Stimulated activated CD8-positive, alpha-beta memory T cell treated with anti-CD3 and anti-CD28 coated beads, Interleukin-12 subunit alpha, Interleukin-12 subunit beta, amount 100 ng/mL, for 1 hour (primary cell): ENCODE measurements around the gene FBH1.
"Not testable (repeated sequence)": the region's sequence is repeated elsewhere in the genome, so short reads cannot be mapped to it uniquely, and the experiment has no call there.

Experiments used
- DNase-seq: peaks from one replicate; pipeline ENCODE4 v3.0.0-alpha.2; 2020; ENCODE audit warnings: low read depth

Gene FBH1

DNA sequence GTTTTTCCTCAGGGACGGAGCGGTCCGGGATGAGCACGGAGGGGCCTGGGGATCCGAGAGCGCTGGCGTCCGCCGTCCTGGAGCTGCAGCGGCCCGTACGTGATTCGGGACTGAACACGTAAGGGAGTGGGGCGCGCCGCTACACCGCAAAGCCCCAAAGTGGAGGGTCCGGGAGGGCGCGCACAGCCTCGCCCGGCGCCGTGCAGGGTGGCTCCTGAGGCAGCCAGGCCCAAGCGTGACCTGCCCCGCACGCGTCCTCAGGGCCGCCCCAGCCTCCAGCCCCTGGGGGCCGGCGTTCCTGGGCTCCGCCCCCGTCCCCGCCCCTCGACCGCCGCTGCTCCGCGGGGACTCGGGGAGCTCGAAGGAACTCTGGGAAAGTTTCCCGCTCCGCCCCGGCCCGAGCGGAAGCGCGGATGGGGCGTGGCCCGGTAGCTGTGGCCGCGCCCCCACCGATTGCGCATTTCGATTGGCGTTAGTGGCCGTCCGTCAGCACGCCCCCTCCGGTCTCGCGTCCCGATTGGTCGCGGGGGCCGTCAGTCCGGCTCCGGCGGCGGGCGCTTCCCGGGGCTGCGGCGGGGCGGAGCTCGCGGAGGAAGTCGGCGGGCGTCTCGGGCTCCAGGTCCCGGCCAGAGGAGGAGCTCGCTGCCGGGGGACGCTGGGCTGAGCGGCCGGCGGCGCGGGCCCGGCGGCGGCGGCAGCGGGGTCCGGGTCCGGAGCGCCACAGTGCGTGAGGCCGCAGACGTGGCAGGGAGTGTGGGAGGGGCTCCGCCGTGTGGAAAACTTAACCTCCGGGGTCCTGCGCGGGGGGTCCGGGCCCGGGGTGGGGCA lies at the start of gene FBH1, which contains the start of gene ANKRD16:
Gene FBH1, plus strand, starts transcription at position 620 of the 828 bp plus-strand sequence. Its CDS starts 103 bp downstream, at position 723.
Gene ANKRD16, minus strand, starts transcription at position 270 of the 828 bp plus-strand sequence. CDS start 539 bp downstream, outside the sequence.
- DNase-seq, result peak; percentile 94

DNA sequence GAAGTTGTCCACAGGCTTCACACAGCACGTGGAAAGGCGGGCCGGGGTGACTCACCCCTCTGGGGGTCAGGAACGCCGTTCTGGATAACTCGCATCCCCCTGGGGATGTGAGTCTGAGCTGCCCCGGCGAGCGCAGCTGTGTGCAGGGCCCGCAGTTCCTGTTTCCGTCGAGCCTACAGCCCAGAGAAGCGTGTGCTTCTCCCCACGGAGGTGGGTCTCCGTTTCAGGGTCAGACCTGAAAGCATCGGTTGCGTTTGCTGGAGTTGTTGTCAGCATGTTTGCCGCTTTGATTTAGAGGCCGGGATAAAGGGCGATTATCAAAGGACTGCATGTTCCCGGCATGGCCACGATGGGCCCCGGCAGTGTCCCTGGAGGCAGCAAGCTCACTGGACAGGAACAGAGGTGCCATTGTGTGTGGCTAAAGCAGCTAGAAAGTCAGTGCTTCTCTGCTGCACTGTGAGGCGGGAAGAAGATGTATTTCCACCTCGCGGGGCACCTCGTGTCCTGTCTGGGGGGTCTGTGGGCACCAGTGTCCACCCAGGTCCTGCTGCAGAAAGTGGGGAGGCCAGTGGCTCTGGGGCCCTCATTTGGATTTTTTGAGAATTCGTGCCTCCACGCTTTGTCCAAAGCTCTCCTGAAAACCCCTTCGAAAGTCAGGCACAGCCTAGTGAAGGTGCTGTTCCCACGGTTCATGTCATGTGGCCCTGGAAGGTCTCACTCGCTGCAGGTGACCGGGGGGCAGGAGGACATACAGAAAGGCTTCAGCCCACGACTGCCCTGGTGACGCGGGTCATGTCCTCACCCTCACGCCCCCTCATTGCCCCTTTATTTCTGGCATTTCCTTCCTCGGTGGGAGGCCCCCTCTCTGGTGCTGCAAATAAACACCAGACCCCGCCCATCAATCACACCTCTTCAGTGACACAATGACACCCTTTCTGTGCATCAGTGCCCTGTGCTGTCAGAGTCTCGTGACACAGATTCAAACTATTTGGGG lies 49.4 kb upstream of the FBH1 start:
- no peak for DNase-seq

DNA sequence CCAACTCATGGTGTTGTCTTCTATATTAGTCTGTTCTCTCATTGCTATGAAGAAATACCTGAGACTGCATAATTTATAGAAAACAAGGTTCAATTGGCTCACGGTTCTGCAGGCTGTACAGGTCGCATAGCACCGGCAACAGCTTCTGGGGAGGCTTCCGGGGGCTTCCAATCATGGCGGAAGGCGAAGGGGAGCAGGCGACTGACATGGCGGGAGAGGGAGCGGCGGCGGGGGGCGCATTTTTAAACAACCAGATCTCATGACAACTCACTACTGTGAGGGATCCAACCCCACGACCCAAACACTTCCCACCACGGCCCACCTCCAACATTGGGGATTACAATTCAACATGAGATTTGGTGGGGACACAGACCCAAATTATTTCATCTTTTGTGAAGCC lies 48.1 kb upstream of the FBH1 start:
- no peak for DNase-seq

DNA sequence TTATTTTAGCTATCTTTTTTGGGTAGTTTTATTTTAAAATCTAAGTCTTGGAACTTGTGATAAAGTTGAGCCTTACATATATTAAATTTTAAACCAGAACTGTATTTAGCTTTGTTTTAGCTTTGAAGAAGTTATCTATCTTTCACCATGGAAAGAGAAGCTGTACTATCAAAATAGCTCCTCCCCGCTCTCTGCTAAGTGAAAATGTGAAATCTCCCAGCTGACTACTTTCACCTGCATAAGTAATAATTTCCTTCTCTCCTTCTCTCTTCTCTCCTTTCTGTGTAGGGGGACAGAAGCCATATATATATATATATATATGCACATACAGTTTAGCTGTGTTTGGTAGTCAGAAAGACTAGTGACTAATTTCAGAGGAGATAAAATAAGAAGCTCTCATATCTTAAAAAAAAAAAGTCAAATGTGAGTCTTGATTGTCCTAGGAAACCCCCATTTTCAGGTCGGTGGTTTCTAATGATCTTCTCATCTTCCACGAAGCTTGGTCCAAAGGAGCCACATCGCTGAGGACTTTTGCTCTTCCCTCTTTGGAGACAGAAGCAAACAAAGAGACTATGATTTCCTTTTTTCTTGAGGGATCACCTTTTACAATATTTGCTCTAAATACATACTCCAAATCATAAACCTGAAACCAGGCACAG lies 46.2 kb upstream of the FBH1 start:
- no peak for DNase-seq

DNA sequence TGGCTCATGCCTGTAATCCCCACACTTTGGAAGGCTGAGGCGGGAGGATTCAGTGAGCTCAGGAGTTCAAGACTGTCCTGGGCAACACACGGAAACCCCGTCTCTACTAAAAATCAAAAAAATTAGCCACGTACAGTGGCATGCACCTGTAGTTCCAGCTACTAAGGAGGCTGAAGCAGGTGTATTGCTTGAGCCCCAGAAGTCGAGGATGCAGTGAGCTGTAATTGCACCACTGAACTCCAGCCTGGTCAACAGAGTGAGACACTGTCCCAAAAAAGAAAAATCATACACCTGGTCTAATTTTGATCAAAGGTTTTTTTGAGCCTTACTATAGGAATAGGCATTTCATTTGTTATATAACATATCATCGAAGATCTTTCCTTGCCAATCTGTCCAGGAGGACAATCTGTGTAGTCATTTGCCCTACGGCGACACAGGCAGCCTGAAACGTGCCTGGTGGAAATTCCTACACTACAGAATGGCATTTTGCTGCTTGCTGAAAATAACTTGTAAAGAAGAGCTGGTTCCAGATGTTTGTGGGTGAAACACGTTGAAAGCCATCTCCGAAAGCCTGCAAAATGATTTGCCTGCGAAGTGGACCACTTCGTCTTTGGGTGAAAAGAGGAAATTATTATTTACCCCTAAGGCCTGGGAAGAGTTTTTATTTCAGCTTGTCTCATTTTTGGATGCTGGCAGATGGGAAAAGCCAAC lies 45.5 kb upstream of the FBH1 start:
- DNase-seq, result no peak

DNA sequence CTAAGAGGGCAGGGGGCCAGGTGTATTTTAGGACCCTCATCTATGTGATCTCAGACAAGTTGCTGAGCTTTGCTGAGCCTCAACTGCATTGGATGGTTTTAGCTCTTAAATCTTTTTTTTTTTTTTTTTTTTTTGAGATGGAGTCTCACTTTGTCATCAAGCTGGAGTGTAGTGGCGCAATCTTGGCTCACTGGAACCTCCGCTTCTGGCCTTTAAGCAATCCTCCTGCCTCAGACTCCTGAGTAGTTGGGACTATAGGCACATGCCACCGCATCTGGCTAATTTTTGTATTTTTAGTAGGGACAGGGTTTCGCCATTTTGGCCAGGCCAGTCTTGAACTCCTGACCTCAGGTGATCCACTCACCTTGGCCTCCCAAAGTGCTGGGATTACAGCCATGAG lies 43.4 kb upstream of the FBH1 start:
- not testable (repeated sequence) for DNase-seq

DNA sequence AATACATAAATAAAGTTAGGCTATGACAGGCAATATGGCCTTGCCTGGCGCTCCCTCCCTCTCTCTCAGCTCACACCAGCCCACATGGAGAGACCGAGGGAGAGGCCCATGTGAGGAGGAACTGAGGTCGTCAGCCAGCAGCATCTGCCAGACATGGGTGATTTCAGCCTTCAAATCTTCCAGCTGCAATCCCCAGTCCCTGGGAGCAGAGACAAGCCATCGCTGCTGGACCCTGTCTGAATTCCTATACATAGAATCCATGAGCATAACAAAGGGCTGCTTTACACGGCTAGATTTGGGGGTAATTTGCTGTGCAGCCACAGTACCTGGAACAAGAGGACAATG lies 35.9 kb upstream of the FBH1 start:
- DNase-seq, result no peak

DNA sequence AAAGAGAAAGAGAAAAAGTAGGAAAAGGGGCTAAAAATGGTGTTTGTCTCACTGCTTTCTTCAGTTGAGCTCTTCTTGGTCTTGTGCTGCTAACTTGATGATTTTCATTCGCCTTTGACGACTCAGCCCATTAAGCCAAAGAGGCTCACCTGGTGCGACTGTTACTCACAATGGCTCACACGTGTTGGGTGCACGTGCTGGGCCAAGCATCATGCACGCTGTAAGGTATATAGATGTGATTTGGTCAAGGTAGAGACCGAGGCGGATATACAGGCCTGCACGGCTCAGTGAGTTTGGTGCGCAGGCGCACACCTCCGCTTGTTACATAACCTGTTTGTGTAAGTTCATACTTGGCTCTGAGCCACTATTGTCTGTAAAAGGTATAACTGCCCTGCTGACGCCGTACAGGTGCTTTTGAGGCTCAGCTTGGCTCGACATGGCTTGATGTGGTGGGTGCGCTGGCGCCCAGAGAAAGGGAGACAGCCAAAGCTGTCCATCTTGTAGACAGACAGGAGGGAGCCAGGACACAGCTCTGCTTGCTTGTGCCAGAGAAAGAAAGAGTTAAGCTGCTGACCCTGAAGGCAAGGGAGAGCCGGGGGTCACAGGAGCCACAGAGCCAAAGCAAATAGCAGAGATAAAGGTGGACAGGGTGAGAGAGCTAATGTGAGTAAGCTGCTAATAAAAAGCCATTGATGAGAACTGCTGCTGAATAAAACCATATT lies 33.9 kb upstream of the FBH1 start:
- no peak for DNase-seq

DNA sequence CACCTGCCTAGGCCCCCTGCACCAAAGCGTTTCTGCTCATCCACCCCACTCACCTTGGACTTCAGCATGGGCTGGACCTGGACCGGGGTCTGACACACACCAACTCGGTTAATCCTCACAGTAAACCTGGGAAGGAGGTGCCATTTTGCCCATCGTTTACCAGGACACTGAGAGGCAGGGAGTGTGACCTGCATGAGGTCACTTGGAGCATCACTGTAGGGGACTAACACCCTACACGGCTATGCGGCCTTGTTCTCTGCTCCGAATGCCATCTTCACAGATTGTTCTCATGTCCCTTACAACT lies 33.4 kb upstream of the FBH1 start:
- no peak for DNase-seq

DNA sequence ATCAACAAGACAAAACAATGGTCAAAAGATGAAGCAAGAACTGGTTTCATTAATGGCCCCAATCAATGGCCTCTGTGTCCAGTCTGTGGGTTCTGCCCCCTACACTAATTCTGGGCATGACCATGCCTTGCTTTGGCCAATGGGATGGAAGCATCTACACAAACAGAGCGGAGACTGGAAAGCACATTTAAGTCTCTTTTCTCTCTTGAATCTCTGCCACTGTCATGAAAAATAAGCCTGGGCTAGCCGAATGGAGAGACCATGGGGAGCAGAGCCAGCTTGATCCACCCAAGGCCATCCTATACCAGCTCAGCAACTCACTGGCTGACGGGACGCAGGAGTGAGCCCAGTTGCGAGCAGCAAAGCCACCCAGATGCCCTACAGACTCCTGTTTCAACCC lies 31.2 kb upstream of the FBH1 start:
- no peak for DNase-seq

DNA sequence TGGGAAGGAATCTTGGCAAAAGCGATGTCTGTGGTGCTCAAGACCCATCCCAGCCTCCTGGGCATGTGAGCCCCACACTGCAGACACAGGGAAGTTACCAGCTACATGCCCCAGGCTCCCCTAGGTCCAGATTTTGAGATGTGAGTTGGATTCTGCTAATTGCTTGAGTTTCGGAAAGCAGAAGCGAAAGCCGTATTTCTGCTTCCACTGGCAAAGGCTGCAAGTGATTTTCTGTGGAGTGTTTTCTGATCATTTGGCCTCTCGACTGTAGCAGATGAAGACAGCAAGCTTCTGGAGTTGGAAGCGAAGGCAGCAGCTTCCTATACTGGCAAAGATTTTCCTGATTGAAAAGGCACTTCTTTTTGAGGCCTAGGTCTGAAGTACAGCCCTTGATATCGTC lies 30.0 kb upstream of the FBH1 start:
- no peak for DNase-seq

DNA sequence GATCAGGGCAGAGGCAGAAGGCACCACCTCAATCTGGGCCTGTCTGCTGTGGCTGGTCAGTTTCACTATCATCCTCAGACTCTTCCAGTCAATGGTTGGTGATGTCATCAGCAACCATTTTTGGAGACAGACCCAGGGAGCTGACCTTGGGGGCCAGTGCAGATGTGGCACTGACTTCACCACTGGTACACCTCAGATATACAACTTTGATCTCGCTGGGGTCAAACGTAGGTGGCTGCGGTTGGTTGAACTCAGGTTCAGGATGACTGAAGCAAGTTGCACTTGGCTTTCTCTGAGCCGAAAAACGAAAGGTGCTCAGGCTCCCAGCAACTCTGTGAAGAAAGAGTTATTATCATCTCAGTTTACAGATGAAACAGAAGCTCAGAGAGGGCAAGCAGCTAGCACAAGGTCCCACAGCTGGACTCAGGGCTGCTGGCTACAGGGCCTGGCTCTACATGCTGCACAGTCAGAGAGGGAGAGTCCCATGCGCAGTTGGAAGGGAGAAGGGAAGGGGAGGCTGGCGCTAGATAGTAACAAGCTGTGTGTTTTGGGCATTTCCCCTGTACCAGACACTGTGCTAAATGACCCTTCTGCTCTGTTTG lies 27.6 kb upstream of the FBH1 start:
- no peak for DNase-seq

DNA sequence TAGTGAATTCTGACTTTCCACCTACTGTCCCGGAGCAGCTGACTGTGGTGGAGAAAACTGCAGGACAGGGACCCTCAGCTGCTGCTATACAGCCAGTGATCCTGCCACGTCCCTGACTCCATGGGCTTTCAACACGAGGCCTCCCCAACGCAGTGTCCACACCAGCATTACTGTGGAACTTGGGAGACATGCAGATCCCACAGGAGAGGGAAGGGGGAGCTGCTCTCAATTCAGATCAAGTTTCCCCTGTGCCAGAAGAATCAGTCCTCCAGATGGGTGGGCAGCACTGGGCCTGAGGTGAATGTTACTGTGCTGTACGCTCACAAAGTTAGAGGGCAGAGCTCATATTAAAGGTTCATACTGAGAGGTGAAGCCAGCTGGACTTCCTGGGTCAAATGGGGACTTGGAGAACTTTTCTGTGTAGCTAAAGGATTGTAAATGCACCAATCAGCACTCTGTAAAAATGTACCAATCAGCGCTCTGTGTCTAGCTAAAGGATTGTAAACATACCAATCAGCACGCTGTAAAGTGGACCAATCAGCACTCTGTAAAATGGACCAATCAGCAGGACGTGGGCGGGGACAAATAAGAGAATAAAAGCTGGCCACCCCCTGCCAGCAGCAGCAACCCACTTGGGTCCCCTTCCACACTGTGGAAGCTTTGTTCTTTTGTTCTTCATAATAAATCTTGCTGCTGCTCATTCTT lies 26.9 kb upstream of the FBH1 start:
- not testable (repeated sequence) for DNase-seq

DNA sequence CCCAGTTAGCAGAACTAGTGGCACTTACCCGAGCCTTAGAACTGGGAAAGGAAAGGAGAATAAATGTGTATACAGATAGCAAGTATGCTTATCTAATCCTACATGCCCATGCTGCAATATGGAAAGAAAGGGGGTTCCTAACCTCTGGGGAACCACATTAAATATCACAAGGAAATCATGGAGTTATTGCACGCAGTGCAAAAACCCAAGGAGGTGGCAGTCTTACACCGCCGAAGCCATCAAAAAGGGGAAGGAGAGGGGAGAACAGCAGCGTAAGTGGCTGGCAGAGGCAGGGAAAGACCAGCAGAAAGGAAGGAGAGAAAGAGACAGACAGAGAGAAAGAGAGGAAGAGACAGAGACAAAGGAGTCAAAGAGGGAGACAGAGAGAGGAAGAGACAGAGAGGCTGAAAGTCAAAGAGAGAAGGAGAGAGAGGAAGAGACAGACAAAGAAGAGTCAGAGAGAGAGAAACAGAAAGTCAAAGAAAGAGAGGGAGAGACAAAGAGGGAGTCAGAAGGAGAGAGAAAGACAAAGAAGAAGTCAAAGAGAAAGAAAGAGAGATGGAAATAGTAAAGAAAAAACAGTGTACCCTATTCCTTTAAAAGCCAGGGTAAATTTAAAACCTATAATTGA lies 23.5 kb upstream of the FBH1 start:
- not testable (repeated sequence) for DNase-seq

DNA sequence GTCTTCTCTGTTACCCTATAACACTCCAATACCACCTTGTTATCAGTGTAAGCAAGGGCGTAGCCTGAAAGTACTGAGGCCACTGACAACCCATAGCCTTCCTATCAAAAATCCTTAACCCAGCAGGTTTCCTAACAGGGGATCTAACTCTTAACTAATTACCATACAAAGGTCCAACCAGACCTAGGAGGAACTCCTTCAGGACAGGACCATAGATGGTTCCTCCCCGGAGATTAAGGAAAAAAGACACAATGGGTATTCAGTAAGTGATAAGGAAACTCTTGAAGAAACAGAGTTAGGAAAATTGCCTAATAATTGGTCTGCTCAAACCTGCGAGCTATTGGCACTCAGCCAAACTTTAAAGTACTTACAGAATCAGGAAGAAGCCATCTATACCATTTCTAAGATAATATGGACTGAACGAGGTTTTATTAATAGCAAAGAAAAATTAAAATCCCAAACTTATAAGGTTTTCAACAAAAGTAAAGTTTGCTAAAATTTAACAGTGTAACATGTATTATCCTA lies 22.9 kb upstream of the FBH1 start:
- not testable (repeated sequence) for DNase-seq

DNA sequence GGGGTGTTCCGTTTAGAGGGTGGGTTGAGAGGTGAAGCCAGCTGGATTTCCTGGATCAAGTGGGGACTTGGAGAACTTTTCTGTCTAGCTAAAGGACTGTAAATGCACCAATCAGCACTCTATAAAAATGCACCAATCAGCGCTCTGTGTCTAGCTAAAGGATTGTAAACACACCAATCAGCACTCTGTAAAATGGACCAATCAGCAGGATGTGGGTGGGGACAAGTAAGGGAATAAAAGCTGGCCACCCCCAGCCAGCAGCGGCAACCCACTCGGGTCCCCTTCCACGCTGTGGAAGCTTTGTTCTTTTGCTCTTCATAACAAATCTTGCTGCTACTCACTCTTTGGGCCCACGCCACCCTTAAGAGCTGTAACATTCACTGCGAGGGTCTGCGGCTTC lies 21.7 kb upstream of the FBH1 start:
- DNase-seq, result not testable (repeated sequence)

DNA sequence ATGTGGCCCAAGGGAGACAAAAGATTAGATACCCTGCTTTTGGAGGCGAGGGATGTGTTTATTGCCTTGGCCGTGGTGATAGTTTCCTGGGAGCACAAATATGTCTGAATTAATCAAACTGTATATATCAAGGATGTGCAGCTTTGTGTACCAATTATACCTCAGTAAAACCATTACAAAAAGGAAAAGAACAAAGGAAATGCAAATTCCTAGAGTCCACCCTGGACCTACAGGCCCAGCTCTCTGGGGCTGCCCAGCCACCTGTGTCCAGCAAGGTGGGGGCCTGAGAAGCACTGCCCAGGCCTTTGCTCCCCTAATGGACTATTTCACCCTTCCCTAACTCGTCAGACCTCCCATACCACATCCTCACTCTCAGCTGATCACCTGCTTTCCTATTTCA lies 20.9 kb upstream of the FBH1 start:
- no peak for DNase-seq

DNA sequence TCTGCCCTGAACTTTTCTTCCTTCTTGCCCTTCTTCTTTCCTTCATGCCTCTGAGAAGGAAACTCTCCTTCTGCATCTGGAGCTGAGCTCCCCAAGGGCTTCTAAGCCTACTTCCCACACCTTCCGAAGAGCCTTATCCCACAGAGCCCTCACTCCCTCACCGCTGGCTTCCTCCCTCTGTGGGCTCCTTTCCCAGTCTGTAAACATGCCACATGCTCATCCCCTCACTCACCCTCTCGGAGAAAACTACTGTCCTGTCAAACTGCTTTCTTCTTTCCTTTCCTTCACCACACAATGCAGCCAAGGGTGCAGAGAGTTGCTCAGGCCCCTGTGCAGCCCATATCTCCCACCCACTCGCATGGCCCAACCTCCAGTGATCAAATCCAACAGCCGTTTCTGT lies 18.4 kb upstream of the FBH1 start:
- no peak for DNase-seq

DNA sequence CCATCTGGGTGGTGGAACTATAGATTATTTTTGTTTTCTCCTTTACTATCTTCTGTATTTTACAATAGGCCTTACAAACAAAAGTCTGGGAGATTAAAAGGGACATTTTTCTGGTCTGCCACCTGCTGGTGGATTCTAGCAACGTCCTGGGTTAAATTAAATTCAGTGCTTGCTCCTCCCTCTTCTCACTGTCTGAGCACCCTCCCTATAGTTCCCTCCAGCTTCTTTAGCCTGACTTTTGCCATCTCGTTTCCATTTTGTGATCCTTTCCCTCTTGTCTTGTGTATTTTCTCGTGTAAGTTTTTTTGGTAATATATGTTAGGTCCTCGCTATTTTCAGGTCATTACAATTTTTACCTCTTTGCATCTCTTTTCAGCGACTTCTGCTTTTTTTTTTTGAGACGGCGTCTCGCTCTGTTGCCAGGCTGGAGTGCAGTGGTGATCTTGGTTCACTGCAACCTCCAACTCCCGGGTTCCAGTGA lies 16.5 kb upstream of the FBH1 start:
- DNase-seq, result peak; percentile 51
